ENCODE results near the gene ARL6IP4. TPM values are rescaled to one million over a fixed set of nuclear protein-coding genes. Genes with fewer than 3 reads are reported as not detected.

ARL6IP4 gene

Small RNAs within 50 kb of the gene (microRNA-seq; reads per million reads assigned to microRNA genes)
- gene MIR4304 = not detected
